NCI-H446 treated with DMSO at 0.1 percent for 48 hours (cell line): ENCODE measurements around the gene RASAL2.
"Not testable (repeated sequence)": the region's sequence is repeated elsewhere in the genome, so short reads cannot be mapped to it uniquely, and the experiment has no call there.

Experiments used
- DNase-seq: peaks from one replicate; lab custom pipeline; 2025; lab: John Stamatoyannopoulos, UW

Gene RASAL2

GRCh38 chr1:178119628-178120027 is 25.7 kb downstream of the RASAL2 start:
- DNase-seq: no peak

GRCh38 chr1:178120088-178120487 is 26.2 kb downstream of the RASAL2 start:
- DNase-seq: no peak

- DNase-seq: not testable (repeated sequence)
Measured at GRCh38 chr1:178120520-178121052, 26.7 kb downstream of the RASAL2 start.

GRCh38 chr1:178121883-178122282 is 28.0 kb downstream of the RASAL2 start:
- DNase-seq: no peak

GRCh38 chr1:178122283-178122682 is 28.4 kb downstream of the RASAL2 start:
- DNase-seq: no peak

- DNase-seq: no peak
Measured at GRCh38 chr1:178124115-178124514, 30.2 kb downstream of the RASAL2 start.

- no peak for DNase-seq
Measured at GRCh38 chr1:178126261-178126660, 32.4 kb downstream of the RASAL2 start.

GRCh38 chr1:178126741-178127185 is 32.9 kb downstream of the RASAL2 start:
- DNase-seq: no peak

- no peak for DNase-seq
Measured at GRCh38 chr1:178127482-178128191, 33.7 kb downstream of the RASAL2 start.

- DNase-seq: no peak
Measured at GRCh38 chr1:178133239-178133989, 39.5 kb downstream of the RASAL2 start.

GRCh38 chr1:178134061-178134460 is 40.2 kb downstream of the RASAL2 start:
- peak; percentile 11 for DNase-seq

GRCh38 chr1:178137238-178137637 is 43.3 kb downstream of the RASAL2 start:
- no peak for DNase-seq

- DNase-seq: no peak
Measured at GRCh38 chr1:178142806-178143205, 48.9 kb downstream of the RASAL2 start.

- DNase-seq: no peak
Measured at GRCh38 chr1:178143730-178144690, 50.1 kb downstream of the RASAL2 start.

- no peak for DNase-seq
Measured at GRCh38 chr1:178145605-178146004, 51.7 kb downstream of the RASAL2 start.

GRCh38 chr1:178146436-178146835 is 52.5 kb downstream of the RASAL2 start:
- DNase-seq: peak; percentile 42

- no peak for DNase-seq
Measured at GRCh38 chr1:178150610-178151009, 56.7 kb downstream of the RASAL2 start.

GRCh38 chr1:178151831-178152230 is 57.9 kb downstream of the RASAL2 start:
- DNase-seq: no peak

- no peak for DNase-seq
Measured at GRCh38 chr1:178155481-178156255, 61.8 kb downstream of the RASAL2 start.

- DNase-seq: no peak
Measured at GRCh38 chr1:178160736-178161475, 67.0 kb downstream of the RASAL2 start.
